HG02588 (cell line): ENCODE measurements around the gene TCTN3.
"Not testable (repeated sequence)": the region's sequence is repeated elsewhere in the genome, so short reads cannot be mapped to it uniquely, and the experiment has no call there.

Source experiments
- ATAC-seq: cut with Tn5 transposase; IDR thresholded peaks from one replicate; pipeline ENCODE4 v1.9.1; 2021; ENCODE audit warnings: mild to moderate bottlenecking, moderate library complexity; ENCODE audit not compliant: unreplicated experiment

Gene TCTN3

GRCh38 chr10:95637140-95637539 is 56.6 kb downstream of the TCTN3 start:
- no peak for ATAC-seq

DNA sequence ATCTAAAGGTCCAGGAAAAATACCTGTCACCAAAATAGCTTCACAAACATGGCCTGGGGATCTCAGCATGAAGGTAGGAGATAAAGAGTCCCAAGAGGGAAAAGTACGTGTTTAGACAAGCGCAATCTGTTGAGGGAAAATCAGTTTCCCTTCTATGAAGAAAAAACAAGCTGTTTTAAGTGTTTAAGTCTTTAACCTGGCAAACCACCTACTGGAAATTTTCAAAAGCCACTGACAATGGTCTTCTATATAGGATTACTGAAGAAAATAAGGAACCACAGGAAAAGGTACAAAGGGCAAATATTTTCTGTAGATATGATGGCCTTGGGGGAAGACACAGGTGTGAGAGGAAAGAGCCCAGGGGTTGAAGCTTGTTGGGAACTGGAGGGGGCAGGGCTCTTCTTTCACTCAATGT is 58.4 kb downstream of the TCTN3 start:
- no peak for ATAC-seq

GRCh38 chr10:95628786-95629185 is 64.9 kb downstream of the TCTN3 start:
- no peak for ATAC-seq

DNA sequence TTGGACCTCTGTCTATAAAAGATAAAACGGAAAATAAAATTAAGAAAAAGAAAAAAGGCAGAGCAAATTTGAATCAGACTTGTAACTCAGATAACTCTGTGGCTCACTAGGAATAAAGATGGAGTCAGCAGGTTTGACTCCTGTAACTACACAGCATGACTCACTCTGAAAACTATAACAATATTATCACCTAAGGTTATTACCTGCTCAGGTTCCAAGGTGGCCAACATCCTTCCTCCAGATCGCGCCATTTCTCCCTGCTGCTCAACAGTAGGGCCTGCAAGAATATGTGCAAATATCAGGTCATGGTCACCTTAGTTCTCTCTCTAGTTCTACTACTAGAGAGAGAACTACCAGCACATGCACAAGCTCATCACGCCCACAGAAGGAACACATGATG is 67.2 kb downstream of the TCTN3 start:
- no peak for ATAC-seq

- ATAC-seq: not testable (repeated sequence)
These were observed 73.3 kb downstream of the TCTN3 start for GRCh38 chr10:95620415-95620814.

DNA sequence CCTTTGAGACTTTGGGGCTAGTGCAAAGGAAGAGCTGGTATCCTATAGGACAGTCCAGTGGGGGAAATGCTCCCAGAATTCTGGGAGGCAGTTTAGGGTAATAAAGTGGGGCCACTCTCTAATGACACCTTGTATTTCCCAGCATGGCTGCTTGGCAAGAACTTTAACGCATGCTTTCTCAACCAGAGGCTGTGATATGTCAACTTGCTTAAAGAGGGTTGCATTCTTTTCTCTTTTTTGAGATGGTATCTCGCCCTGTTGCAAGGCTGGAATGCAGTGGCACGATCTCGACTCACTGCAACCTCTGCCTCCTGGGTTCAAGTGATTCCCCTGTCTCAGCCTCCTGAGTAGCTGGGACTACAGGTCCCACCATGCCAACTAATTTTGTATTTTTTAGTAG is 75.6 kb downstream of the TCTN3 start:
- ATAC-seq: no peak

DNA sequence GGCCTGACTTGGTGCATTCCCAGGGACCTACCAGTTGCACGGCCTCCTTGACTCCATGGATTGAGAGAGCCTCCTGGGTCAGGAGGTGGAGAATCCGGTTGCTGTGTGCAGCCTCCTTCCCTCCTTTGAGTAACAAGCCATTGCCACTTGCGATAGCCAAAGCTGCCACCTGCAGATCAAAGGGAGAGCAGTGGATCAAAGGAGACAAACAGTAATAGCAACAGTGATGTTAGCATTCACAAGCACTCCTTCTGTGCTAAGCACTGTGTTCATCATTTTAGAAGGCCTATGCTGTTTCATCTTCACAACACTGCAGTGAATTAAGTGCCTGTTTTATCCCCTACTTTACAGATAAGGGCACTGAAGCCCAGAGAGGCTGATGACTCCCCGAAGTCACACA is 77.3 kb downstream of the TCTN3 start:
- ATAC-seq: no peak
